GM12878 (cell line): Measurements from ENCODE around the gene CATSPER4. TPM values are rescaled to one million over a fixed set of nuclear protein-coding genes. Genes with fewer than 3 reads are reported as not detected.

Experiments used
- ATAC-seq: fragments of 200-7000 bp; cut with Tn5 transposase; 3 replicates; pipeline ENCODE4 v1.9.1; 2020; ENCODE audit warnings: mild to moderate bottlenecking, moderate library complexity
- BruUV-seq: library from RNA; stranded (reverse); fragments of 400-500 nt; replicated peaks from 2 replicates; lab custom pipeline; 2021; lab: Mats Ljungman, UMichigan
- CTCF ChIA-PET: fragments of 300-600 bp; sonication (Branson Sonifier 250); formaldehyde crosslinking; extraction: SDS; loops from one replicate; lab custom pipeline; 2021; ENCODE audit warnings: inconsistent platforms; lab: Yijun Ruan, JAX
- POLR2A ChIA-PET: fragments of 350-600 bp; formaldehyde crosslinking; extraction: SDS; loops from one replicate; lab custom pipeline; 2021; ENCODE audit warnings: inconsistent platforms; lab: Charles Lee
- RAD21 ChIA-PET: fragments of 300-600 bp; sonication (Branson Sonifier 250); formaldehyde crosslinking; loops from one replicate; lab custom pipeline; 2023; ENCODE audit warnings: antibody characterized with exemption; ENCODE audit not compliant: unreplicated experiment; lab: Charles Lee
- SMC1A ChIA-PET: fragments of 300-600 bp; sonication (Branson Sonifier 250); formaldehyde crosslinking; loops from one replicate; lab custom pipeline; 2023; ENCODE audit not compliant: unreplicated experiment, uncharacterized antibody; lab: Charles Lee
- DNase-seq: peaks from one replicate; pipeline ENCODE4 v3.0.0-alpha.2; 2011; ENCODE audit warnings: low read depth, low spot score
- FAIRE-seq: peaks from 3 replicates; lab custom pipeline; 2011; peaks lifted over from hg19 to GRCh38; lab: Jason Lieb, UNC
- H2AFZ ChIP-seq: 2 replicates; pipeline ENCODE4 v1.6.0; 2011; ENCODE audit warnings: low read depth, low read length, control low read depth; ENCODE audit not compliant: control insufficient read depth
- H3K27ac ChIP-seq: 2 replicates; pipeline ENCODE4 v1.5.1; 2011; ENCODE audit warnings: control low read depth; ENCODE audit not compliant: control insufficient read depth, insufficient read depth
- H3K27me3 ChIP-seq, 2 experiments: replicated peaks in 1 of 2; 2 replicates each; pipeline versions ENCODE4 v1.6.0 to v1.6.1; 2011; ENCODE audit warnings: low read length in 1 of 2; ENCODE audit not compliant: control insufficient read depth in 2 of 2, insufficient read depth in 2 of 2
- H3K36me3 ChIP-seq, 2 experiments: 2 replicates each; pipeline ENCODE4 v1.5.1; 2011; ENCODE audit warnings: low read length in 1 of 2; ENCODE audit not compliant: control insufficient read depth in 2 of 2, insufficient read depth in 2 of 2
- H3K4me1 ChIP-seq: 2 replicates; pipeline ENCODE4 v1.6.1; 2011; ENCODE audit warnings: mild to moderate bottlenecking, low read length, moderate library complexity, mixed read lengths; ENCODE audit not compliant: control insufficient read depth, insufficient read depth
- H3K4me2 ChIP-seq: 2 replicates; pipeline ENCODE4 v1.6.0; 2011; ENCODE audit warnings: control low read depth; ENCODE audit not compliant: control insufficient read depth, insufficient read depth
- H3K4me3 ChIP-seq: fragments of 200-600 bp; sonication (generic); 2 replicates; pipeline ENCODE4 v1.5.1; 2016
- H3K79me2 ChIP-seq: 2 replicates; pipeline ENCODE4 v1.6.0; 2011; ENCODE audit warnings: low read length; ENCODE audit not compliant: control insufficient read depth, insufficient read depth
- H3K9ac ChIP-seq: 2 replicates; pipeline ENCODE4 v1.8.0; 2011; ENCODE audit warnings: low read length, control low read depth, mixed read lengths; ENCODE audit not compliant: control insufficient read depth, insufficient read depth
- H3K9me3 ChIP-seq: replicated peaks from 3 replicates; pipeline ENCODE4 v1.5.1; 2011; ENCODE audit warnings: mild to moderate bottlenecking, low read length; ENCODE audit not compliant: control insufficient read depth, insufficient read depth
- H4K20me1 ChIP-seq: 2 replicates; pipeline ENCODE4 v1.6.0; 2011; ENCODE audit not compliant: control insufficient read depth, insufficient read depth
- ESRRA ChIP-seq: IDR thresholded peaks from 2 replicates; pipeline ENCODE4 v1.6.1; 2012; ENCODE audit warnings: mild to moderate bottlenecking, low read length, improper control_type of control experiment
- FOXK2 ChIP-seq: fragments of 450-650 bp; IDR thresholded peaks from 2 replicates; pipeline ENCODE4 v1.6.1; 2017; ENCODE audit warnings: mild to moderate bottlenecking, moderate library complexity
- HDAC6 ChIP-seq: fragments of 200-600 bp; sonication (generic); IDR thresholded peaks from one replicate; pipeline ENCODE4 v1.8.0; 2017; ENCODE audit warnings: antibody characterized with exemption; ENCODE audit not compliant: unreplicated experiment
- JUND ChIP-seq: IDR thresholded peaks from 2 replicates; pipeline ENCODE4 v1.6.1; 2012; ENCODE audit warnings: low read depth, mild to moderate bottlenecking, low read length, improper control_type of control experiment, moderate library complexity
- MTA2 ChIP-seq: fragments of 450-650 bp; IDR thresholded peaks from 2 replicates; pipeline ENCODE4 v1.6.1; 2016; ENCODE audit warnings: low read depth, mild to moderate bottlenecking, moderate library complexity
- MTA3 ChIP-seq: IDR thresholded peaks from 2 replicates; pipeline ENCODE4 v1.6.1; 2012; ENCODE audit warnings: low read length, inconsistent platforms, borderline replicate concordance
- MXI1 ChIP-seq: fragments of 150-350 bp; IDR thresholded peaks from 2 replicates; pipeline ENCODE4 v1.6.1; 2011; ENCODE audit warnings: low read depth, mild to moderate bottlenecking, inconsistent platforms, low read length, improper control_type of control experiment
- NBN ChIP-seq: fragments of 450-650 bp; IDR thresholded peaks from 2 replicates; pipeline ENCODE4 v1.6.1; 2016
- NRF1 ChIP-seq: conservative IDR thresholded peaks from 2 replicates; pipeline ENCODE4 v1.6.1; 2011; ENCODE audit warnings: mild to moderate bottlenecking, low read depth, low read length, improper control_type of control experiment
- PAX5 ChIP-seq: IDR thresholded peaks from 2 replicates; pipeline ENCODE4 v1.6.1; 2011; ENCODE audit warnings: low read depth, low read length, borderline replicate concordance
- RCOR1 ChIP-seq: conservative IDR thresholded peaks from 2 replicates; pipeline ENCODE4 v1.6.1; 2012; ENCODE audit warnings: low read depth, low read length, improper control_type of control experiment
- SIX5 ChIP-seq: IDR thresholded peaks from 2 replicates; pipeline ENCODE4 v1.6.1; 2011; ENCODE audit warnings: mild to moderate bottlenecking, low read depth, low read length, moderate library complexity; ENCODE audit not compliant: severe bottlenecking
- TBL1XR1 ChIP-seq: IDR thresholded peaks from 2 replicates; pipeline ENCODE4 v1.6.1; 2012; ENCODE audit warnings: low read depth, low read length, improper control_type of control experiment
- ZNF384 ChIP-seq: IDR thresholded peaks from 2 replicates; pipeline ENCODE4 v1.6.1; 2012; ENCODE audit warnings: low read depth, mild to moderate bottlenecking, low read length, improper control_type of control experiment, borderline replicate concordance
- ZNF622 ChIP-seq: fragments of 450-650 bp; IDR thresholded peaks from 2 replicates; pipeline ENCODE4 v1.6.1; 2017; ENCODE audit warnings: mild to moderate bottlenecking, inconsistent platforms
- WGBS: methylation state at CpG from one replicate; pipeline ENCODE4 v1.1.6; 2016; ENCODE audit warnings: low lambda C conversion rate; ENCODE audit not compliant: insufficient replicate concordance, insufficient coverage; ENCODE audit errors: missing lambda C conversion rate; 5-methylcytosine and 5-hydroxymethylcytosine counted together
- in situ Hi-C: fragments of 300-500 bp; cut with MboI; formaldehyde crosslinking; loops from 9 replicates; pipeline ENCODE4 v1.14.3; 2018; ENCODE audit warnings: mixed read lengths
- intact Hi-C: fragments of 100-400 bp; cut with micrococcal nuclease; formaldehyde crosslinking; loops from one replicate; pipeline ENCODE4 v1.14.2; 2022; ENCODE audit not compliant: unreplicated experiment
- polyA plus RNA-seq, 11 experiments: library from polyadenylated mRNA; depleted of rRNA in 4 of 11; unstranded in 6 of 11; stranded (reverse) in 5 of 11; fragments of >200 nt; fragmentation: Nextera tagmentation in 4 of 11; fragmentation: Illumina TruSeq in 1 of 11; extraction: Ambion mirVana in 4 of 11; extraction: Trizol in 1 of 11; gene quantifications; 1 replicate in 1 of 11; 2 replicates in 10 of 11; pipeline versions ENCODE4 v1.2.1 to v1.2.3, GENCODE V29; 2011 to 2016; ENCODE audit warnings: inconsistent platforms in 2 of 11, missing spikeins in 2 of 11, low read depth in 1 of 11
- total RNA-seq, 4 experiments: library from RNA; depleted of rRNA in 3 of 4; stranded (reverse); fragments of >200 nt in 3 of 4; fragmentation: Illumina TruSeq in 1 of 4; extraction: Trizol in 1 of 4; gene quantifications; 2 replicates each; pipeline versions ENCODE4 v1.2.1 to v1.2.3, GENCODE V29; 2013 to 2021
- TF ChIP-seq, protein P1 (sequence below): fragments of 450-650 bp; IDR thresholded peaks from 2 replicates; pipeline ENCODE4 v1.6.1; 2017; ENCODE audit warnings: borderline replicate concordance
- TF ChIP-seq, protein P2 (sequence below): fragments of 450-650 bp; IDR thresholded peaks from 2 replicates; pipeline ENCODE4 v1.6.1; 2016; ENCODE audit warnings: mild to moderate bottlenecking

The CATSPER4 gene
- total and polyA plus RNA-seq, 10 of the 15 experiments (the other 5 are each of a cell fraction or from before 2014, with no cell fraction given) = 0.13 TPM; not detected in 9

DNA sequence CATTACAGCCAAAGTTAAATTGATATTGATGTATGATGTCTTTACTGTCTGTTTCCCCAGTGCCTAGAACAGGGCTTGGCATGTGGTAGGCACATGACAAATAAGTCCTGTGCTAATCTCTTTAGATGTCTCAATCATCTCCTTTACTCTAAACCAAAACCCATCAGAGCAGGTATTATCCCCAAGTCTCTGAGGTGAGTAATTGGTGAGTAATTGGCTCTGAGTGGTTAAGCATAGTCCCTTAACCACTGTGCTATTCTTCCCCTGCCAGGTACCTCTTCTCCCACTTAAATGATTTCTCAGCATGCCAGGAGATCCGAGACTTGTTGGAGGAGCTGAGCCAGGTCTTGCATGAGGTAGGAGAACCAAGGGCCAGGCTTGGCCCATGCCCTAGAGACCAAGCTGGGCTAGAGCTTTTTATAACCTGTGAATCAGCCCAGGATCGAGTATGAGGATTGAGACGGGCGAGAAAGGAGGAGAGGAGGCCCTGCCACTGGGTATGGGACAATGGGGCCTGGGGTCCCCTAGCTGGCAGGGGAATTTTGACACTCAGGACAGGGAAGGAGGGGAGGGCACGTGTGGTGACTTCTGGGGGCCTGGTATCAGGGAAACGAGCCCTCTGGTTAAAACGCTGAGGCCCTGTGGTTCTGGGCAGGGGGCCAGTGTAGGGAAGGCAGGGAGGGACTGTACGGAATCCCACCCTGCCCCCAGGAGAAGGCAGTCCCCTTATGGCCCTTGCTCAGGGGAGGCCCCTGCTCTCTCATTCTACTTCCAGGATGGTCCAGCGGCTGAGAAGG lies 8.6 kb upstream of the CATSPER4 start:
- no peak overlapping the region for H3K27ac ChIP-seq
- CTCF ChIA-PET = no interaction called here
- SMC1A ChIA-PET = no interaction called here
- intact Hi-C loops = no loop called here
- H3K9me3 ChIP-seq = no peaks in the 10 kb centered on the region
- RAD21 ChIA-PET = no interaction called here
- in situ Hi-C loops = no loop called here
- POLR2A ChIA-PET = no interaction called here
- no peaks in the 10 kb centered on the region for H3K79me2 ChIP-seq
- WGBS = 43% methylated on average over 9 of the region's 9 CpGs
- H2AFZ ChIP-seq = no peak overlapping the region
- BruUV-seq = no TSS peak
- no peaks in the 10 kb centered on the region for H3K27me3 ChIP-seq
- DNase-seq (no peak), ATAC-seq (no peak), FAIRE-seq (peak; percentile 64)
- no peak overlapping the region for H3K4me3 ChIP-seq
- TF ChIP-seq NRF1 (no peak), SIX5 (no peak), HDAC6 (no peak), PAX5 (no peak), TBL1XR1 (no peak), NBN (no peak), ZNF622 (no peak), RCOR1 (no peak), MXI1 (no peak), MTA2 (no peak), FOXK2 (no peak), JUND (no peak), ESRRA (no peak), MTA3 (no peak), ZNF384 (no peak)
- TF ChIP-seq, protein P1, sequence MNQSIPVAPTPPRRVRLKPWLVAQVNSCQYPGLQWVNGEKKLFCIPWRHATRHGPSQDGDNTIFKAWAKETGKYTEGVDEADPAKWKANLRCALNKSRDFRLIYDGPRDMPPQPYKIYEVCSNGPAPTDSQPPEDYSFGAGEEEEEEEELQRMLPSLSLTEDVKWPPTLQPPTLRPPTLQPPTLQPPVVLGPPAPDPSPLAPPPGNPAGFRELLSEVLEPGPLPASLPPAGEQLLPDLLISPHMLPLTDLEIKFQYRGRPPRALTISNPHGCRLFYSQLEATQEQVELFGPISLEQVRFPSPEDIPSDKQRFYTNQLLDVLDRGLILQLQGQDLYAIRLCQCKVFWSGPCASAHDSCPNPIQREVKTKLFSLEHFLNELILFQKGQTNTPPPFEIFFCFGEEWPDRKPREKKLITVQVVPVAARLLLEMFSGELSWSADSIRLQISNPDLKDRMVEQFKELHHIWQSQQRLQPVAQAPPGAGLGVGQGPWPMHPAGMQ = no peak
- TF ChIP-seq, protein P2, sequence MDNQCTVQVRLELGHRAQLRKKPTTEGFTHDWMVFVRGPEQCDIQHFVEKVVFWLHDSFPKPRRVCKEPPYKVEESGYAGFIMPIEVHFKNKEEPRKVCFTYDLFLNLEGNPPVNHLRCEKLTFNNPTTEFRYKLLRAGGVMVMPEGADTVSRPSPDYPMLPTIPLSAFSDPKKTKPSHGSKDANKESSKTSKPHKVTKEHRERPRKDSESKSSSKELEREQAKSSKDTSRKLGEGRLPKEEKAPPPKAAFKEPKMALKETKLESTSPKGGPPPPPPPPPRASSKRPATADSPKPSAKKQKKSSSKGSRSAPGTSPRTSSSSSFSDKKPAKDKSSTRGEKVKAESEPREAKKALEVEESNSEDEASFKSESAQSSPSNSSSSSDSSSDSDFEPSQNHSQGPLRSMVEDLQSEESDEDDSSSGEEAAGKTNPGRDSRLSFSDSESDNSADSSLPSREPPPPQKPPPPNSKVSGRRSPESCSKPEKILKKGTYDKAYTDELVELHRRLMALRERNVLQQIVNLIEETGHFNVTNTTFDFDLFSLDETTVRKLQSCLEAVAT = no peak
- H3K9ac ChIP-seq = no peak overlapping the region
- H4K20me1 ChIP-seq = no peaks in the 10 kb centered on the region
- H3K4me2 ChIP-seq = no peak overlapping the region
- peaks cover 10% of the 10 kb centered on the region for H3K4me1 ChIP-seq
- no peaks in the 10 kb centered on the region for H3K36me3 ChIP-seq
